ENCODE measurements around the gene PTPRT.

The PTPRT gene

GRCh38 chr20:42083280-42083679 is 1106.4 kb downstream of the PTPRT start:
- H3K27ac ChIP-seq (ENCODE audit: low read length): no peak overlapping the region
- H3K9ac ChIP-seq (ENCODE audit: low read depth, low read length): no peak overlapping the region
- ATAC-seq (ENCODE audit: insufficient read depth, low read depth) (no peak), DNase-seq (no peak)
- TF ChIP-seq CTCF (IDR thresholded peaks at IDR 0.05; ENCODE audit: borderline replicate concordance, extremely low read depth, low read length, poor library complexity, severe bottlenecking): no peak
- H3K4me3 ChIP-seq (ENCODE audit: low read depth in 1 of 2, low read length in 2 of 2): no peak overlapping the region
- no peaks in the 10 kb centered on the region for H3K79me2 ChIP-seq (ENCODE audit: insufficient read depth, low read length)
- no peak overlapping the region for H3K4me2 ChIP-seq (ENCODE audit: insufficient read depth, low read length)
- no peaks in the 10 kb centered on the region for H3K4me1 ChIP-seq (ENCODE audit: insufficient read depth, low read length)
- no peaks in the 10 kb centered on the region for H3K27me3 ChIP-seq (ENCODE audit: insufficient read depth, low read length, poor library complexity)
- no peaks in the 10 kb centered on the region for H3K36me3 ChIP-seq (ENCODE audit: insufficient read depth, low read length)
- no peaks in the 10 kb centered on the region for H3K9me3 ChIP-seq (ENCODE audit: insufficient read depth, low read length, severe bottlenecking)
- peaks cover 5% of the 10 kb centered on the region; the same call in 1 of the 2 replicates for H4K20me1 ChIP-seq (ENCODE audit: insufficient read depth, low read length)
- H2AFZ ChIP-seq (ENCODE audit: low read depth, low read length): no peak overlapping the region

GRCh38 chr20:42082611-42083010 is 1107.1 kb downstream of the PTPRT start:
- Histone ChIP-seq H3K4me1 (ENCODE audit: insufficient read depth, low read length) (no peaks in the 10 kb centered on the region), H3K9me3 (ENCODE audit: insufficient read depth, low read length, severe bottlenecking) (no peaks in the 10 kb centered on the region), H3K79me2 (ENCODE audit: insufficient read depth, low read length) (no peaks in the 10 kb centered on the region), H3K4me3 (ENCODE audit: low read depth in 1 of 2, low read length in 2 of 2) (no peak overlapping the region), H3K4me2 (ENCODE audit: insufficient read depth, low read length) (no peak overlapping the region), H2AFZ (ENCODE audit: low read depth, low read length) (no peak overlapping the region), H4K20me1 (ENCODE audit: insufficient read depth, low read length) (peaks cover 5% of the 10 kb centered on the region; the same call in 1 of the 2 replicates), H3K36me3 (ENCODE audit: insufficient read depth, low read length) (no peaks in the 10 kb centered on the region), H3K27ac (ENCODE audit: low read length) (no peak overlapping the region), H3K27me3 (ENCODE audit: insufficient read depth, low read length, poor library complexity) (no peaks in the 10 kb centered on the region), H3K9ac (ENCODE audit: low read depth, low read length) (no peak overlapping the region)
- ATAC-seq (ENCODE audit: insufficient read depth, low read depth) (no peak), DNase-seq (no peak)
- TF ChIP-seq EZH2 (IDR thresholded peaks at IDR 0.05; ENCODE audit: borderline replicate concordance, low read depth, low read length, severe bottlenecking) (no peak), CTCF (IDR thresholded peaks at IDR 0.05; ENCODE audit: borderline replicate concordance, extremely low read depth, low read length, poor library complexity, severe bottlenecking) (no peak)

- ATAC-seq (ENCODE audit: insufficient read depth, low read depth) (no peak), DNase-seq (no peak)
- Histone ChIP-seq H3K79me2 (ENCODE audit: insufficient read depth, low read length) (no peaks in the 10 kb centered on the region), H3K9ac (ENCODE audit: low read depth, low read length) (no peak overlapping the region), H3K27me3 (ENCODE audit: insufficient read depth, low read length, poor library complexity) (no peaks in the 10 kb centered on the region), H3K27ac (ENCODE audit: low read length) (no peak overlapping the region), H3K4me2 (ENCODE audit: insufficient read depth, low read length) (no peak overlapping the region), H3K4me1 (ENCODE audit: insufficient read depth, low read length) (no peaks in the 10 kb centered on the region), H2AFZ (ENCODE audit: low read depth, low read length) (no peak overlapping the region), H3K36me3 (ENCODE audit: insufficient read depth, low read length) (no peaks in the 10 kb centered on the region), H4K20me1 (ENCODE audit: insufficient read depth, low read length) (peaks cover 5% of the 10 kb centered on the region; the same call in 1 of the 2 replicates), H3K4me3 (ENCODE audit: low read depth in 1 of 2, low read length in 2 of 2) (no peak overlapping the region), H3K9me3 (ENCODE audit: insufficient read depth, low read length, severe bottlenecking) (no peaks in the 10 kb centered on the region)
- TF ChIP-seq CTCF (IDR thresholded peaks at IDR 0.05; ENCODE audit: borderline replicate concordance, extremely low read depth, low read length, poor library complexity, severe bottlenecking): no peak
- no peak for TF ChIP-seq EZH2 (IDR thresholded peaks at IDR 0.05; ENCODE audit: borderline replicate concordance, low read depth, low read length, severe bottlenecking)
These were observed 1108.8 kb downstream of the PTPRT start for GRCh38 chr20:42080956-42081355.

GRCh38 chr20:42074944-42075343 is 1114.8 kb downstream of the PTPRT start:
- Histone ChIP-seq H3K36me3 (ENCODE audit: insufficient read depth, low read length) (no peaks in the 10 kb centered on the region), H3K9me3 (ENCODE audit: insufficient read depth, low read length, severe bottlenecking) (no peaks in the 10 kb centered on the region), H3K9ac (ENCODE audit: low read depth, low read length) (no peak overlapping the region), H3K4me3 (ENCODE audit: low read depth in 1 of 2, low read length in 2 of 2) (no peak overlapping the region), H3K27me3 (ENCODE audit: insufficient read depth, low read length, poor library complexity) (no peaks in the 10 kb centered on the region), H3K27ac (ENCODE audit: low read length) (no peak overlapping the region), H3K4me1 (ENCODE audit: insufficient read depth, low read length) (no peaks in the 10 kb centered on the region), H4K20me1 (ENCODE audit: insufficient read depth, low read length) (peaks cover under 1% of the 10 kb centered on the region; the same call in 1 of the 2 replicates), H3K79me2 (ENCODE audit: insufficient read depth, low read length) (no peaks in the 10 kb centered on the region), H2AFZ (ENCODE audit: low read depth, low read length) (no peak overlapping the region), H3K4me2 (ENCODE audit: insufficient read depth, low read length) (no peak overlapping the region)
- TF ChIP-seq EZH2 (IDR thresholded peaks at IDR 0.05; ENCODE audit: borderline replicate concordance, low read depth, low read length, severe bottlenecking): no peak
- no peak for TF ChIP-seq CTCF (IDR thresholded peaks at IDR 0.05; ENCODE audit: borderline replicate concordance, extremely low read depth, low read length, poor library complexity, severe bottlenecking)
- DNase-seq: no peak
- no peak for ATAC-seq (ENCODE audit: insufficient read depth, low read depth)
